Suprapubic skin (tissue), 4 donors: ENCODE data around the gene TBXAS1. TPM values are rescaled to one million over a fixed set of nuclear protein-coding genes. Genes with fewer than 3 reads are reported as not detected.

Experiments
- DNase-seq, 2 donors: peaks; one replicate each; pipeline ENCODE4 v3.0.0-alpha.2; 2019; ENCODE audit warnings: low spot score in 2 of 2
- H3K27ac ChIP-seq: fragments of 200-600 bp; sonication (generic); one replicate; pipeline ENCODE4 v1.5.1; 2019
- H3K27me3 ChIP-seq: fragments of 200-600 bp; sonication (generic); one replicate; pipeline ENCODE4 v1.5.1; 2019
- H3K36me3 ChIP-seq: fragments of 200-600 bp; sonication (generic); one replicate; pipeline ENCODE4 v1.5.1; 2019
- H3K4me1 ChIP-seq: fragments of 200-600 bp; sonication (generic); one replicate; pipeline ENCODE4 v1.5.1; 2019
- H3K4me3 ChIP-seq: fragments of 200-600 bp; sonication (generic); one replicate; pipeline ENCODE4 v1.5.1; 2019; ENCODE audit warnings: mild to moderate bottlenecking
- H3K9me3 ChIP-seq: fragments of 200-600 bp; sonication (generic); one replicate; pipeline ENCODE4 v1.5.1; 2019
- EP300 ChIP-seq: sonication (generic); formaldehyde crosslinking; IDR thresholded peaks from one replicate; pipeline ENCODE4 v1.6.1; 2017; ENCODE audit warnings: antibody characterized with exemption
- POLR2A ChIP-seq, 2 donors: fragments of 450-650 bp; IDR thresholded peaks; one replicate each; pipeline ENCODE4 v1.6.1; 2017; ENCODE audit warnings: antibody characterized with exemption in 2 of 2, mild to moderate bottlenecking in 2 of 2, moderate library complexity in 2 of 2
- POLR2AphosphoS5 ChIP-seq, 3 donors: sonication (generic); formaldehyde crosslinking; IDR thresholded peaks; one replicate each; pipeline ENCODE4 v1.6.1; 2017; ENCODE audit warnings: antibody characterized with exemption in 3 of 3
- WGBS: methylation state at CpG from one replicate; pipeline ENCODE4 v1.1.5; 2018; 5-methylcytosine and 5-hydroxymethylcytosine counted together
- total RNA-seq, 4 donors: library from RNA; depleted of rRNA; stranded (reverse); fragments of >200 nt; gene quantifications; one replicate each; pipeline ENCODE4 v1.1.0, GENCODE V29; 2016
- TF ChIP-seq, protein P1 (sequence below), 2 donors: fragments of 200-600 bp in 1 of 2; fragments of 450-650 bp in 1 of 2; sonication (generic) in 1 of 2; IDR thresholded peaks; one replicate each; pipeline ENCODE4 v1.5.1; 2016 to 2019; ENCODE audit warnings: antibody characterized with exemption in 2 of 2, mild to moderate bottlenecking in 1 of 2, moderate library complexity in 1 of 2

The TBXAS1 gene
- total RNA-seq, 4 donors from 2014 or later, result 1.4 to 2.4 (median 2.1) TPM

DNA sequence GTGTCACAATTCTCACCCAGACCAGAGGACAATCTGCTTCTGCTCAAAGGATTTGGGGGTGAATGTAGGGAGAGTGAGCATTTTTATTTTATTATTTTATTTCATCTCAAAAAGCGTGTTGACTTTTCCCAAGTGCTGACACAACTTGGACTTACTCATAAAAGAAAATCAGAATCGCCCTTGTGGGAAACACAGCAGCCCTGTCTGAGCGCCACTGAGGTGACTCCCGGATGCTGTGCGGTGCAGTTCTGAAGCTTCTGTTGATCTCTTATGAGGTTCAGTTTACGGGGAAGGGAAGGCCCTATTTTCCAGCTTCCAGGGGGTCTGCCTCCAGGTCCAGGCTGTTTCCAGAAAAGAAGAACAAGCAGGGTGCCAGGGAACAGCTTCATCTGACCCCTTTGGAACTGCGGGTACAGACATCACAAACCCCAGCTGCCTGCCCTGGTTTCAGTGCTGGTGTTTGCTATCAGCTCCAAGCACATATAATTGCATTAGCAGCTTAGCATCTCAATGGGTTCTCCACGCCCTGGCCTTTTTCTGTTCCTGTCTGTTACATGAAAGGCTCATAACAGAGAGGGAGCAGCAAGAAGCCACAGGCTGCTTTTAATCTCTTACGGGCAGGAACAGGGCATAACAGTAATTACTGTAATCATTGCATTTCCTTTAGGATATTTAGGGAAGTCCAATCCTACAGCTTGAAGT lies 181.3 kb downstream of the TBXAS1 start:
- Histone ChIP-seq H3K9me3 (no peaks in the 10 kb centered on the region), H3K36me3 (no peaks in the 10 kb centered on the region), H3K4me1 (no peaks in the 10 kb centered on the region), H3K4me3 (no peak overlapping the region), H3K27me3 (no peaks in the 10 kb centered on the region), H3K27ac (no peak overlapping the region)
- DNase-seq, result peak in 1 of 2 donors; percentile 38
- no peak for TF ChIP-seq POLR2AphosphoS5 (IDR thresholded peaks at IDR 0.05)
- TF ChIP-seq, protein P1, sequence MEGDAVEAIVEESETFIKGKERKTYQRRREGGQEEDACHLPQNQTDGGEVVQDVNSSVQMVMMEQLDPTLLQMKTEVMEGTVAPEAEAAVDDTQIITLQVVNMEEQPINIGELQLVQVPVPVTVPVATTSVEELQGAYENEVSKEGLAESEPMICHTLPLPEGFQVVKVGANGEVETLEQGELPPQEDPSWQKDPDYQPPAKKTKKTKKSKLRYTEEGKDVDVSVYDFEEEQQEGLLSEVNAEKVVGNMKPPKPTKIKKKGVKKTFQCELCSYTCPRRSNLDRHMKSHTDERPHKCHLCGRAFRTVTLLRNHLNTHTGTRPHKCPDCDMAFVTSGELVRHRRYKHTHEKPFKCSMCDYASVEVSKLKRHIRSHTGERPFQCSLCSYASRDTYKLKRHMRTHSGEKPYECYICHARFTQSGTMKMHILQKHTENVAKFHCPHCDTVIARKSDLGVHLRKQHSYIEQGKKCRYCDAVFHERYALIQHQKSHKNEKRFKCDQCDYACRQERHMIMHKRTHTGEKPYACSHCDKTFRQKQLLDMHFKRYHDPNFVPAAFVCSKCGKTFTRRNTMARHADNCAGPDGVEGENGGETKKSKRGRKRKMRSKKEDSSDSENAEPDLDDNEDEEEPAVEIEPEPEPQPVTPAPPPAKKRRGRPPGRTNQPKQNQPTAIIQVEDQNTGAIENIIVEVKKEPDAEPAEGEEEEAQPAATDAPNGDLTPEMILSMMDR (IDR thresholded peaks at IDR 0.05), result no peak
- 84% methylated on average over 9 of the region's 9 CpGs for WGBS

DNA sequence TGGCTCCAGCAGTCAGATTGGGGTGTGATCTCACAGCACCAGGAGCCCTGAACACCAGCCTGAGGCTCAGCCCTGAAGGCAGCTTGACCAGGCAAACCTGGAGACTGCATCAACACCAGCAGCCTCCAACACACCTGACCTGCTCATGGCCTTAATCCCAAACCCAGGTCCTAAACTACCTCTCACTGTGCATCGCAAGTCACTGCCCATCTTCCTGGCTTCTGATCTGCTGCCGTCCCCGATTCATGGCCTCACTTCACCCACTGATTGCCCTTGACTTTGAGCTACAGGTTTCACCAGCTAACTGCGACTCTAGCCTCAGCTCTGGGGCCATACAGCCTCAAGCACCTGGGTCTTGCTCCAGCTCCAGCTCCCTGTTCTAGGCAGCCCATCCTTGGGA lies 184.6 kb downstream of the TBXAS1 start:
- Histone ChIP-seq H3K4me1 (no peaks in the 10 kb centered on the region), H3K4me3 (no peak overlapping the region), H3K27ac (no peak overlapping the region), H3K36me3 (no peaks in the 10 kb centered on the region), H3K9me3 (no peaks in the 10 kb centered on the region), H3K27me3 (no peaks in the 10 kb centered on the region)
- 93% methylated on average over 4 of the region's 4 CpGs for WGBS
- DNase-seq, result peak; percentile 5 to 56
- TF ChIP-seq EP300 (no peak), POLR2AphosphoS5 (IDR thresholded peaks at IDR 0.05) (no peak), POLR2A (IDR thresholded peaks at IDR 0.05) (no peak)
- TF ChIP-seq, protein P1 (IDR thresholded peaks at IDR 0.05), result no peak

DNA sequence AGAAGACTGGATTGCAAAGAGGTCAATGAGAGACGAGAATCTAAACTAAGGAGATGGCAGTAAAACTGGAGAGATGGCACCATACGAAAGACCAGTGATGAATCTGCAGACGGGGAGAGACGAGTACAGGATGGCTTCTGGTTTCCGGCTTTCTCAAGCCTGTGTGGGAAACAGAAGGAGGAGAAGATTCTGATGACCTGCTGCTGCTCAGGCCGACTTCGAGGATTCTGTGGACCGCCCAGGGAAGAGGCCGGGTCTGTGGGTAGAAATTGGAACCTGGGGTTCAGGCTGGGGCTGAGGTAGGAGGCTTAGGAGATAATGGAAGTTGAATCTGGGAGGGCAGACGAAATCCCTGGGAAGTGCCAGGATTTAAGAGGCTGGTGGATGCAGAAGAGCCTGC lies 185.1 kb downstream of the TBXAS1 start:
- WGBS, result 90% methylated on average over 10 of the region's 10 CpGs
- Histone ChIP-seq H3K27ac (no peak overlapping the region), H3K4me1 (no peaks in the 10 kb centered on the region), H3K36me3 (no peaks in the 10 kb centered on the region), H3K27me3 (no peaks in the 10 kb centered on the region), H3K4me3 (no peak overlapping the region), H3K9me3 (no peaks in the 10 kb centered on the region)
- peak; percentile 18 to 52 for DNase-seq
- TF ChIP-seq POLR2AphosphoS5 (IDR thresholded peaks at IDR 0.05), result no peak
- no peak for TF ChIP-seq POLR2A (IDR thresholded peaks at IDR 0.05)
- no peak for TF ChIP-seq EP300

DNA sequence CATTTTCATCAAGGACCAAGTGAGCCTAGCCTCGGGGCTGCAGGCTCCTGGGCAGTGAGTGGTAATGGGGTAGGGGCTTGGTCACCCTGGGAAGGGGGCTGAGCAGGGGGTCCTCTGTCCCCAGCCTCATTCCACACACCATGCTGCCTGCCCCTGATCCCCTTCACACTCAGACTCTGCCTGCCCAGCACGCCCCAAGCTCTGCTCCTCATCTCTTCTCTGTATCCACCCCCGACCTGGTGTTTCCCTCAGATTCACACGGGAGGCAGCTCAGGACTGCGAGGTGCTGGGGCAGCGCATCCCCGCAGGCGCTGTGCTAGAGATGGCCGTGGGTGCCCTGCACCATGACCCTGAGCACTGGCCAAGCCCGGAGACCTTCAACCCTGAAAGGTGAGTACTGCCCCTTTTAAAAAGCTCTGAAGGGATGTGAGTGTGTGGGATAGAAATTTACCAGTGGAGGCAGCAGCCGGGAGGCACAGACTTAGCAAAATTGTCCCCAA lies 186.5 kb downstream of the TBXAS1 start:
- TF ChIP-seq, protein P1 (IDR thresholded peaks at IDR 0.05), result no peak
- no peak for TF ChIP-seq EP300
- TF ChIP-seq POLR2A (IDR thresholded peaks at IDR 0.05), result no peak
- TF ChIP-seq POLR2AphosphoS5 (IDR thresholded peaks at IDR 0.05), result no peak
- DNase-seq, result peak in 1 of 2 donors; percentile 35
- WGBS, result 95% methylated on average over 11 of the region's 11 CpGs
- no peak overlapping the region for H3K4me3 ChIP-seq
- no peaks in the 10 kb centered on the region for H3K27me3 ChIP-seq
- H3K4me1 ChIP-seq, result no peaks in the 10 kb centered on the region
- H3K27ac ChIP-seq, result no peak overlapping the region
- H3K36me3 ChIP-seq, result no peaks in the 10 kb centered on the region
- H3K9me3 ChIP-seq, result no peaks in the 10 kb centered on the region

DNA sequence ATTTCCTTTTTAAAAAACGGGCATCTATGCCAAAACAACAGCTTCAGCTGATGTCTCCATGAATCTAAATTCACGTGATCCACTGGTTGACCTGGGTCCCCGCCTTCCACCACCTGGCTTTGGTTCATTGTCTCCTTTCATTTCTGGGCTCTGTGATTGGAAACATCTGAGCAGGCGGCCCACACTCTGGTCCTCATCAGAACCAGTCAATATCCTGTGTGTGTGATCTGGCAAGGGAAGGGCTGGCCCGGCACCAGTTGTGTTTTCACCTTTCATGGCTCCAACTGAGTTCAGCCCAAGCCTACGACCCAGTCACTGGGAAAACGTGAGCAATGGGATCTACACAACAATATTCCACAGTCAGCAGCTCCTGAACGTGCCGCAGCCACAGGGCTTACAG lies 187.5 kb downstream of the TBXAS1 start:
- 64% methylated on average over 9 of the region's 9 CpGs for WGBS

More for the DNA sequence above, 187.5 kb downstream of the TBXAS1 start:
- DNase-seq, result peak in 1 of 2 donors; percentile 65
- H3K27ac ChIP-seq, result no peak overlapping the region
- no peaks in the 10 kb centered on the region for H3K36me3 ChIP-seq
- no peaks in the 10 kb centered on the region for H3K9me3 ChIP-seq
- H3K4me1 ChIP-seq, result no peaks in the 10 kb centered on the region
- no peak for TF ChIP-seq POLR2A (IDR thresholded peaks at IDR 0.05)
- TF ChIP-seq, protein P1 (IDR thresholded peaks at IDR 0.05), result no peak
- no peak for TF ChIP-seq POLR2AphosphoS5 (IDR thresholded peaks at IDR 0.05)
- TF ChIP-seq EP300, result no peak
- H3K27me3 ChIP-seq, result no peaks in the 10 kb centered on the region
- no peak overlapping the region for H3K4me3 ChIP-seq
